NCI-H524 (cell line): ENCODE data around the gene CLEC6A.
"Not testable (repeated sequence)": the region's sequence is repeated elsewhere in the genome, so short reads cannot be mapped to it uniquely, and the experiment has no call there.

ENCODE experiments used
- DNase-seq, 2 experiments: peaks; one replicate each; lab custom pipeline; 2025; lab: John Stamatoyannopoulos, UW

CLEC6A gene

DNA sequence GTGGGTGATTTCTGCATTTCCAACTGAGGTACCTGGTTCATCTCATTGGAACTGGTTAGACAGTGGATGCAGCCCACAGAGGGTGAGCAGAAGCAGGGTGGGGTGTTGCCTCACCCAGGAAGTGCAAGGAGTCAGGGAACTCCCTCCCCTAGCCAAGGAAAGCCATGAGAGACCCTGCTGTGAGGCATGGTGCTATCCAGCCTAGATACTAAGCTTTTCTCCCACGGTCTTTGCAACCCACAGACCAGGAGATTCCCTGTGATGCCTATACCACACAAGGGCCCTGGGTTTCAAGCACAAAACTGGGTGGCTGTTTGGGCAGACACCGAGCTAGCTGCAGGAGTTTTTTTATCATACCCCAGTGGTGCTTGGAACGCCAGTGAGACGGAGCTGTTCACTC, 39.9 kb downstream of the CLEC6A start:
- DNase-seq = not testable (repeated sequence)

DNA sequence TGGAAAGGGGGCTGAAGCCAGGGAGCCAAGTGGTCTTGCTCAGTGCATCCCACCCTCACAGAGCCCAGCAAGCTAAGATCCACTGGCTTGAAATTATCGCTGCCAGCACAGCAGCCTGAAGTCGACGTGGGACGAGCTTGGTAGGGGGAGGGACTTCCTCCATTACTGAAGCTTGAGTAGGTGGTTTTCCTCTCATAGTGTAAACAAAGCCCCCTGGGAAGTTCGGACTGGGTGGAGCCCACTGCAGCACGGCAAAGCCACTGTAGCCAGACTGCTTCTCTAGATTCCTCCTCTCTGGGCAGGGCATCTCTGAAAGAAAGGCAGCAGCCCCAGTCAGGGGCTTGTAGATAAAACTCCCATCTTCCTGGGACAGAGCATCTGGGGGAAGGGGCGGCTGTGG, 40.3 kb downstream of the CLEC6A start:
- DNase-seq = not testable (repeated sequence)

DNA sequence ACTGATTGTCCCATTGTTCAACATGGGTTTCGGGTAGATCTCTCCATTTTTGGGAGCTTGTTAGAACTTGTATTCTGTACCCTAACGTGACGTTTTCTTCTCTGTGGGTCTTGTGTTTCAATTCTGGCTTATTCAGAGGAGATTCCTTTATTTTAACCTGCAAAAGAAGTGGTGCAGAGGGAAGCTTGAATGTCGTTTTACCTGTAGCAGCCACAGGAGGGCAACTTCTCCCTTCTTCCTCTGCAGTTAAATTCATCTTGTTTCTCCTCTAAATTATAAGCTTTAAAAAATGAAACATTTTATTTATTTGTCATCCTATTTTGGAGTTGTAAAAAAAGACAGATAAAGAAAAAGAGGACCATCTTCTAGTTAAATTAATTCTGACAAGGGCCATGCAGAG, 43.9 kb downstream of the CLEC6A start:
- DNase-seq = no peak

DNA sequence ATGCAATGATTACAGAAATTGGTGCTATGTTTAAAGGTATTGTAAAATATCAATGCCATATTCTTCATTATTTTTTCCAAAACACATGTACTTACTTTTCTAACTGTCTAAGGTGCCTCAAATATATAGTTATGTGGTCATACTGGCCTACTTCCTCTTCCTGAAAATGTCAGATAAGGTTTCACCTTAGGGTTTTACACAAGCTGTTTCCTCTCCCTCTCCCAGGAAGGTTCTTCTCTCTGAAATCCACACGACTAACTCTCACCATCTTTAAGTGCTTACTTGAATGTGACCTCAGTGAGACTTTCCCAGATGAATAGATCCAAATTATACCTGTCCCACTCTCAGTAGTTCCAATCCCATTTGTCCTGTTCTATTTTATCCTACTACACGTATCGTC, 46.0 kb downstream of the CLEC6A start:
- no peak for DNase-seq

DNA sequence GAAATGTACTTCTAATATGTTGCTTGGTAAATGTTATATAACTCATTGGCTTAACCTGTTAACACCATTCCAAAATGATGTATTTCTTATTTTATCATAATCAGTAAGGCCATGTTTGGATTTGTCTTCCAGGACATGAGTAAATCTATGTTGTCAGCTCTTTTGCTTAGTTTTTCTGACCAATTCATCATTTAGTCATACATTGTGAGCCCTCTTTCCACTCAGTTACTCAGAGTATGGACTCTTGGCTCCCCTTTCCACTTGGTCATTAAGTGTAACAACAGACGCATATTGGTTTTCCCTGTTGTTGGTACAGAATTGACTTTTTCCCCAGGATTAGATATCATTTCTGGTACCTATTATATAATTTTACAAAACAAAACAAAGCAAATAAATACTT, 48.6 kb downstream of the CLEC6A start:
- no peak for DNase-seq

DNA sequence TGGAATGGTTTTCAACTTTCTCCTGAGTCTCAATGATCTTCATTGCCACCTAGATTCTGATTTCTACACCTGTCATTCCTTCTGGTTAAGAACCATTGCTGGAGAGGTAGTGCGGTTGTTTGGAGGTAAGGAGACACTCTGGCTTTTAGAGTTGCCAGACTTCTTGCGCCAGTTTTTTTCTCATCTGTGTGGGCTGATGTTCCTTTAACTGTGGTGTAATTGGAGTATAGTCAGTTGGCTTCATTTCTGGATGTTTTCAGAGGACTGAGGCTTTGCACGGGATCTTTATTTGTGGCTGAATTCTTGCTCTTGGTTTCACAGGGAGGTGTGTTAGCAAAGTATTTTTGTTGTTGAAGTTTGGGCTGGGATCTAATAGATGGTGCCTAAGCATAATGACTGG, 51.8 kb downstream of the CLEC6A start:
- DNase-seq = no peak

DNA sequence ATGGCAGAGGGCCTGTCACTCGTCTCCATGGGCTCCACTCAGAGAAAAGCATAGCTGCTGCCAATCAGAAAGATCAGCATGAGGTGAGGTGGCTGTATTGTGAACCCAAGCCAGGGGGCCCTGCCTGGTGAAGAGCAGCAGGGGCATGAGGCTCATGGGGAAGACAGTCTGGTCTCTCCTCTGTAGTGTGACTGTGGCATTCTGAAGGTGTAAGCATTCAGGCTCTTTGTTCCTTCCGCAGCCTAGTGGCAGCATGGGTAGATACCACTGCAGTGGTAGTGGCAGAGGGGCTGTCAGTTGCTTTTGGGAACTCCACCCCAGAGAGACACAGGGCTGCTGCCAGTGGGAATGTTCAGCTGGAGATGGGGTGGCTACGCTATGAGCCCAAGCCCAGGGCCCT, 52.5 kb downstream of the CLEC6A start:
- no peak for DNase-seq

DNA sequence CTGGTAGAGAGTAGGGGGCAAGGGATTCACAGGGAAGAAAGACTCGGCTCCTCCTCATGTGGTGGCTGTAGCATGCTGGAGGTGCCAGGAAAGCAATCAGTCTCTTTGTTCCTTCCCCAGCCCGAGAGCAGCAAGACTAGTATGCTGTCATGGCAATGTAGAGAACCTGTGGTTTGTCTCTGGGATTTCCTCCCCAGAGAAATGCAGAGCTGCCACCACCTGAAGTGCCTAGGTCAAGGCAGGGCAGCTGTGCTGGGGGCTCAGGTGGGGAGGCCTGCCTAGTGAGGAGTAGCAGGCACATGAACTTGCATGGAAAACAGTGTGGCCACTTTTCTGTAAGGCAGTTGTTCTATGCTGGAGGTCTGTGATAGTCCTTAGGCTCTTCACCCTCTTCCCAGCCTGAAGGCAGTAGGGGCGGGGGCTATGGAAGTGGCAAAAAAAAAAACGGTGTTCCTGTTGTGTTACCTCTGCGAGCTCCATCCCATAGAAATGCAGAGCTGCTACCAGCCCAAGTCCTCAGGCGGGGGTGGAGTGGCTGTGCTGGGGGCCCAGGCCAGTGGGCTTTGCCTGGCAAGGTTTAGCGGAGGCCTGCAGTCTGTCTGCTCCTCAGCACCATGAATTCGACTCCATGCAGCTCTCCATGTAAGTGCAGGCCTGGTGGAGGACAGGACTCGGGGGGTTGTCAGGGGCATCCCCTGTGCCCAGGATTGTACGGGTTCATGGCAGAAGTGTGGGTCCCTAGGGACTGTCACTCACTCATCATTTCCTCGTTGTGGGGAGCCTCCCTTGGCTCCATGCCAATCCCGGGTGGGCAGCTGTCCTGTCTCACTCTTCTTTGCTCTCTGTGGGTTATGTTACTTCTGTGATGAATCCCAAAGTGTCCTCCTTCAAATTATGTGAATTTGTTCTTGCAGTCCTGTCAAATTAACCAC, 53.4 kb downstream of the CLEC6A start:
- DNase-seq = peak in 1 of 2 experiments; percentile 7

DNA sequence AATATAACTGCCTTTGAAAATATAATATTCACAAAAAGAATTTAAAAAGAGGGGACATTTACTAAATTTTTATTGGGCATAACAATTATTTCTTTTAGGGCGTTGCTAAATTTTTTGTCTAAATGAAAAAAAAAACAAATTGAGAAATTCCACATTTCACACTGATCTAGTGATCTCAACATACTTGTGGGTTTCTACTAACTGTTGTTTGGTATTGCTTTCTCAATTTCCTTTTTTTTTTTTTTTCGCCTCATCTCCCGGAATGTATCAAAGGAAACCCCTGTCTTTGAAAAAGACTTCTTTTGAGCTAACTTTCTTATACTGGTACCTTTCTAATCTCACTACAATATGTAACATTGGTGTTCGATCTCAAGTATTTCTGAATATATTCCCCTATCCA, 57.5 kb downstream of the CLEC6A start, which contains the start of gene CLEC4D:
Gene CLEC4D (plus strand): TSS at position 248 of the 400 bp plus-strand sequence. CDS start 230 bp downstream, outside the sequence.
- no peak for DNase-seq

DNA sequence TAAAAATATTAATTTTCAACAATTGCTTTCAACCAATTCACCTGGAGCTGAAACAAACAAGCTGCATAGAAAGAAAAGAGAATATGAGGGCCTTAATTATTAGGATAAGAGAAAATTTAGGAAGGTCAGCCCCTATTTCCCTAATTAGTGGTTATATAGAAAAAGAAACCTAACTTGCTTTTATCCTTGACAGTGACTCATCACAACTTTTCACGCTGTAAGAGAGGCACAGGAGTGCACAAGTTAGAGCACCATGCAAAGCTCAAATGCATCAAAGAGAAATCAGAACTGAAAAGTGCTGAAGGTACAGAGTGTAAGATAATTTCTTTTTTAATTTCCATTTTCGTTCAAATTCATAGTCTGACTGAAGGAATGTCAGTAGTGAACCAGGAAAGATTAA, 62.2 kb downstream of the CLEC6A start:
- DNase-seq = no peak

DNA sequence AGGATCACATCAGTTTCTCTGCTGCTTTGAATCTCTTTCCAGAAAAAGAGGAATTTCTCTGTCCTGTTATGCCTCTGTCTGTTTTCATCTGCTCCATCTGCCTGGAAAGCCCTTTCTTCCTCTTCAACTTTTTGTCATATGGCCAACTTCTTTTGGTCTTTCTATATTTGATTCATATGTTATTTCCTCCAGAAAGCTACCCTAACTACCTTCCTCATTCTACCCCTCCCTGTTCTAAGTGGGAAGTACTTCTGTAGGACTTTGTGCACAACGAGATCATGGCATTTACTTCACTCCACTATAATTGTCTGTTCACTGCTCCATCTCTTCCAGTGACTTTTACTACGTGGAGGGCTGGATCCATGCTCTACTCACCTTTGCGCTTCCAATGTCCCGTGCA, 63.4 kb downstream of the CLEC6A start:
- no peak for DNase-seq

DNA sequence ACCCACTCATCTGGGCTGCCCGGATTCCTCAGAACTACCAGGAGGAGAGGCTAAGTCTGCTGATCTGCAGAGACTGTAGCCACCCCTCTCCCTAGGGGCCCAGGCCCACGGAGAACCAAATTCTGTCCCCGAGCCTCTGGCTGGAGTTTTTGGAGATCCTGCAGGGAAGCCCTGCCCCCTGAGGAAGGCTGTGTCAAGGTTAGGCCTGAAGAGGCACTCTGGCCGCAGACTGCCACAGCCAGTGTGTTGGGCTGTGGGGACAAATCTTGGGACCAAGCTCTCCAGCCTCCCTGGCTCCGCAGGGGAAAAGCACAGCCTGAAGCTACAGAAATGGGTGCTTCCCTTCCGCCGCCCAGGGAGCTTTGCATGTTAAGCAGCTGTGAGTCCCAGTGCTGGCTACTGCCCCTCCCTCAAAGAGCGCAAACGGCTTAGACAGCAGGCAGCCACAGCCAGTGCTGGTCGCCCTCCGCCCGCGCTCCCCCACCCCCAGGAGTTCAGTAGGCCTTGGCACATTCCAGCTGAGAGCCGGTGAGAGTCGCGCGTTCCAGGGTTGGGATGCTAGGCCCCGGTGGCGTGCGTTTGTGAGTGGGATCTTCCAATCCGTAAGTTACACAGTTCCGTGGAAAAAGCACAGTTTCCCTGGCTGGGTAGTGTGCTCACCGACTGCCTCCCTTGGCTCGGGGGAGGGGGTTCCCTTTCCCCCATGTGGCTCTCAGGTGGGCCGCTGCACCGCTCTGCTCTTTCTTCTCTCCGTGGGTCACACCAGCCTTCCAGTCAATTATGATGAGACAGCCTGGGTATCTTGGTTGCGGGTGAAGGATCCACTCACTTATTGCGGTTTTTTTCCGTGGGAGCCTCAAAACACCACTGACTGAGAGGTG, 71.7 kb downstream of the CLEC6A start:
- DNase-seq = no peak
